Measurements from ENCODE around the gene ACBD3.

Gene ACBD3

GRCh38 chr1:226121587-226122400 lies 64.7 kb downstream of the ACBD3 start:
- peak; percentile 83 for TF ChIP-seq CTCF (IDR thresholded peaks at IDR 0.05)
- no peak for DNase-seq (ENCODE audit: low spot score)
- H3K27ac ChIP-seq, result peak overlapping the region; percentile 21 to 66
- peak overlapping the region; percentile 79 for H3K4me3 ChIP-seq

GRCh38 chr1:226121049-226121586 lies 65.4 kb downstream of the ACBD3 start:
- Histone ChIP-seq H3K27ac (peak overlapping the region in 1 of 2 donors; percentile 66), H3K4me3 (peak overlapping the region; percentile 79)
- DNase-seq (ENCODE audit: low spot score), result no peak
- TF ChIP-seq CTCF (IDR thresholded peaks at IDR 0.05), result no peak

GRCh38 chr1:226120398-226120797 lies 66.1 kb downstream of the ACBD3 start:
- no peak for DNase-seq (ENCODE audit: low spot score)
- TF ChIP-seq CTCF (IDR thresholded peaks at IDR 0.05), result no peak
- Histone ChIP-seq H3K4me3 (no peak overlapping the region), H3K27ac (no peak overlapping the region)

- Histone ChIP-seq H3K27ac (no peak overlapping the region), H3K4me3 (no peak overlapping the region)
- TF ChIP-seq CTCF (IDR thresholded peaks at IDR 0.05), result no peak
- no peak for DNase-seq (ENCODE audit: low spot score)
These were observed 67.4 kb downstream of the ACBD3 start for GRCh38 chr1:226119169-226119568.

GRCh38 chr1:226118357-226118756 lies 68.2 kb downstream of the ACBD3 start:
- H3K27ac ChIP-seq, result no peak overlapping the region
- no peak overlapping the region for H3K4me3 ChIP-seq
- no peak for TF ChIP-seq CTCF (IDR thresholded peaks at IDR 0.05)
- no peak for DNase-seq (ENCODE audit: low spot score)

- no peak for DNase-seq (ENCODE audit: low spot score)
- no peak overlapping the region for H3K4me3 ChIP-seq
- TF ChIP-seq CTCF (IDR thresholded peaks at IDR 0.05), result no peak
- H3K27ac ChIP-seq, result no peak overlapping the region
These were observed 69.2 kb downstream of the ACBD3 start for GRCh38 chr1:226117330-226117729.

- no peak for DNase-seq (ENCODE audit: low spot score)
- Histone ChIP-seq H3K4me3 (no peak overlapping the region), H3K27ac (no peak overlapping the region)
- no peak for TF ChIP-seq CTCF (IDR thresholded peaks at IDR 0.05)
These were observed 69.9 kb downstream of the ACBD3 start for GRCh38 chr1:226116673-226117072.

All from coronary artery (tissue), 2 donors.